Measurements from ENCODE around the gene OPRL1.

DNA sequence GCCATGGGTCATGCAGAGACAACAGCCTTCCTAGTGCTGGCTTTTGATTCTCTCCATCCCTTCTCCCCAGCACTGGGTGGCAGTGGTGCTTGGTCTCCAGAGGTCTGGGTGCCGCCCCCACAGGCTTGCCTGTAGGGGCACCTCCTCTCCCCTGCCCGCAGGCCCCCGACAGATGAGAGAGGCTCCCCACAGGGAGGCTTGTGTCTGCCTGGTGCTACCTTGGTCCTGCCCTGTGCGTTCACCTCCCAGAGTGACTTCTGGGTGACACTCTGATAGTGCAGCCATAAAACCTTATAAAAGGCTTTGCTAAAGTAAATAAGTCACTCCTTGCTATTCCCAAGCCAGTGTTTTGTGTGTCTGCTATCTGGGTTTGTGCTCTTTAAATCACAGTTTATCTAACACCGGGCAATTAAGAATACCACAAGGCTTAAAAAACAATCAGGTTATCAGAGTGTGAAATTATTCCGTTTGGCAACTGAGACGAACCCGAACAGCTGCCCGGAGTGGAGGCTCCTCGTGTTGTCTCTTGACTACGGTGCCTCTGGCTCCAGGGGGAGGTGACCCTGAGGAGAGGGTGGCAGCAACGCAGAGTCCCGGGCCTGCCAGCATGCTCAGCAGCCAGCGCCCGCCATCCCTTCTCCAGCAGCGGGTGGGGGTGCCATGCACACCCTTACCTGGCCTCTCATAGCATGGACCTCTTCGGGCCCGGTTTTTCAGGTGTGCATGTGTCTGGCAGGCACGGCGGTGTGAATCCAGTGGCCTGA lies 49.3 kb upstream of the OPRL1 start:
- TF ChIP-seq POLR2AphosphoS5 (IDR thresholded peaks at IDR 0.05) (no peak), POLR2A (IDR thresholded peaks at IDR 0.05) (no peak)
- TF ChIP-seq, protein P1, sequence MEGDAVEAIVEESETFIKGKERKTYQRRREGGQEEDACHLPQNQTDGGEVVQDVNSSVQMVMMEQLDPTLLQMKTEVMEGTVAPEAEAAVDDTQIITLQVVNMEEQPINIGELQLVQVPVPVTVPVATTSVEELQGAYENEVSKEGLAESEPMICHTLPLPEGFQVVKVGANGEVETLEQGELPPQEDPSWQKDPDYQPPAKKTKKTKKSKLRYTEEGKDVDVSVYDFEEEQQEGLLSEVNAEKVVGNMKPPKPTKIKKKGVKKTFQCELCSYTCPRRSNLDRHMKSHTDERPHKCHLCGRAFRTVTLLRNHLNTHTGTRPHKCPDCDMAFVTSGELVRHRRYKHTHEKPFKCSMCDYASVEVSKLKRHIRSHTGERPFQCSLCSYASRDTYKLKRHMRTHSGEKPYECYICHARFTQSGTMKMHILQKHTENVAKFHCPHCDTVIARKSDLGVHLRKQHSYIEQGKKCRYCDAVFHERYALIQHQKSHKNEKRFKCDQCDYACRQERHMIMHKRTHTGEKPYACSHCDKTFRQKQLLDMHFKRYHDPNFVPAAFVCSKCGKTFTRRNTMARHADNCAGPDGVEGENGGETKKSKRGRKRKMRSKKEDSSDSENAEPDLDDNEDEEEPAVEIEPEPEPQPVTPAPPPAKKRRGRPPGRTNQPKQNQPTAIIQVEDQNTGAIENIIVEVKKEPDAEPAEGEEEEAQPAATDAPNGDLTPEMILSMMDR (IDR thresholded peaks at IDR 0.05), result no peak

Data from breast epithelium (tissue), 3 donors.